DMS114 treated with DMSO at 0.1 percent for 48 hours (cell line): ENCODE measurements around the gene AGPAT2.

Experiments used
- DNase-seq: peaks from one replicate; lab custom pipeline; 2025; ENCODE audit not compliant: unreplicated experiment; lab: John Stamatoyannopoulos, UW

AGPAT2 gene

GRCh38 chr9:136686794-136687711, at the start of gene AGPAT2:
AGPAT2 (minus strand) TSS chr9:136687457; CDS start chr9:136687357, 100 bp downstream.
- peak; percentile 41 for DNase-seq

DNA sequence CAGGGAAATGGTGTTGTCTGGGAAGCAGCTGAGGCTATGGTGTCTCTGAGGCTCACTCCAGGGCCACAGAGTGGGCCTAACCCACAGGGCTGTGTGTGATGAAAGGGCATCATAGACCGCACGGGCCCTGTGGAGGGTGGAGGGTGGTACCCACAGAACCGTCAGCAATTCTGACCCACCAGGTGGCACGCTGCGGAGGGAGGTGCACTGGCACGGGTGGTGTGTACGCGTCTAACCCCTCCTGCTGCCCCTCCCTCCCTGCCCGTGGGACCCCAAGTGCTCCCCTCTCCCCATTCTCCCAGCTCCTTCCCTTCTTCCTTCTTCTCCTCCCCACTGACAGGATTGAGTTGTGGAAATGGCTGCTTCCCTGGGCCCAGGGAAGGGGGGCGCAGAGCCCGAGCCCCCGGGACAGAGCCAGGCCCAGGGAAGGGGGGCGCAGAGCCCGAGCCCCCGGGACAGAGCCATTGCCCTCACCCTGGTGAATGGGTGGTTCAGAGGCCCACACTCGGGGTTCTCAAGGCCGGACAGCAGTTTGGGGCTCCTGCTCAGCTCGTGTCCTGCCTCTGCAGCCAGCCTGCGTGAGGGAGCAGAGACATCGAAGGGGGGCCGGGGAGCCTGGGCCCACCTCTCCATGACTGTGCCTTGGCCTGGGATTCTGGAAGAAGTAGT, 48.7 kb upstream of the AGPAT2 start:
- no peak for DNase-seq

DNA sequence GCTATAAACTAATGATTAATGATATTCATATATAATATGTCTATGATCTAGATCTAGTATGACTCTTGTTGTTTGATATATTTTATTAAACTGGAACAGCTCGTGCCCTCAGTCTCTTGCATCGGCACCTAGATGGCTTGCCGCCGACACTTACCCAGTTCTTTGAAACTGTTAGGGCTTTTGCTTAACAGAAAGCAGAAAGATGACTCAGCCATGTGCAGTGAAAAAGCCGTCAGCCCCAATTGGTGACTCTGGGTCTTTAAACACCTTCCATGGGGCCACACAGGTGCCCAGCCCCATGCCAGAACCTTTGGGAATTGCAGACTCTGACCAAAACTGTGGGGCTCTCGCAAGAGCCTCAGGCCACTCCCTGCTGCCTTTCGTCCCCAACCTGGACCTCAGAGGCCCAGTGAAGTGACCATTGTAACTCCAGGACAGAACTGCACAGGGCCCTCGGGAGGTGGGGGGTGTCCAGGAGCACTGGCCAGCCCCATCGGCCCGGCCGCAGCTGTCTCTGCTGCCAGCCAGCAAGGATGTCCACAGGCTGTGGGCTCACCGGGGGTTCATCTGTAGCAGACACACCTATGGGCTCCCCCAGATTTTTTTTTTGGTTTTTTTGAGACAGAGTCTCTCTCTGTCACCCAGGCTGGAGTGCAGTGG, 47.7 kb upstream of the AGPAT2 start:
- no peak for DNase-seq

GRCh38 chr9:136733611-136734010, 46.4 kb upstream of the AGPAT2 start:
- DNase-seq, result no peak

DNA sequence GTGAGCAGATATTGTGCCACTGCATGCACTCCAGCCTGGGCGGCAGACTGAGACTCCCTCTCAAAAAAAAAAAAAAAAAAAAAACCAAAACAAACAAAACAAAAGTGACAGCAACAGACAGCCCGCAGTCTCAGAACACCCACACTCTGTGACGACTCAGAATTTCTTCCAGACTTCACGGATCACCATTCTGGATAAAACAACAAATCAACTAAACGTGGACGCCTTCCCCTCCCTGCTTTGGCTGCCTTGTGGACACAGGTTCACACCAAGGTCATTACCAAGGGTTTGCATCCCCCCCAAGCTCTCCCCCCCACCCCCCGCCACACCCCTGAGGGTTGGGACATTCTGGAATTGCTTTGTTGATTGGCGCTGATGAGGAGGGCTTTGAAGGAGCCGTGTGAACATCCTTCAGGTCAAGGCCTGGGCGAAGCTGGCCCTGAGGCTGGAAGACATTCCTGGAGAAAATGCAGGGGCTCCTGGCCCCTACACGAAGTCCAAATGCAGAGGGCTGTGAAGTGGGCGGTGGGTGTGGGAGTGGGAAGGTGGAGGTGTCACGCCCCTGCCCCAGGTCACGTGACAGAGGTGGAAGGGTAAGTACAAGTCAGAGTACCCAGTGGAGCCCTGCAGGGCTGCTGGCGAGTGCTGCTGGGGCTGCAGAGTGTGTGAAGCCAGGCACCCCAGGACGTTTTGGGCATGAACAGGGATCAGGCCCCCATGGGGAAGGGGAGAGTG, 45.4 kb upstream of the AGPAT2 start:
- DNase-seq, result no peak

DNA sequence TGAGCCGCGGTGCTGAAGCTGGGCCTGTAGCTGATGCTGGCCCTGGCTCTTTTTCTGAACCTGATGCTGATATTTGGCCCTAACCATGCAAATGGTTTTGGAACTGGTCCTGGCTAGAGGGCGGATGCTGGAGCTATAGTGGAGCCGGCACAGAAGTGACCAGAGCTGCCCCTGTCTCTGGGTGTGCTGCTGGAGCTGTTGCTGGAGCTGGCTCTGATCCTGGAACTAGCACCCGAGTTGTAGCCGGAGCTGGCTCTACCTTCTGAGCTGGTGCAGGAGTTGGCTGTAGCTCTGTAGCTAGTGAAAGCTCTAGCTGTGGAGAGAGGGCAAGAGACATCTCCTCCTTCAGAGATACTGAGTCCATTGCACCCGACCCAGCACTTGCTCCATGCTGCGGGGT, 42.7 kb upstream of the AGPAT2 start:
- DNase-seq, result no peak

GRCh38 chr9:136729144-136729543, 41.9 kb upstream of the AGPAT2 start:
- DNase-seq, result no peak

- no peak for DNase-seq
These were observed 41.4 kb upstream of the AGPAT2 start for GRCh38 chr9:136728548-136729123.

- peak; percentile 52 for DNase-seq
These were observed 40.9 kb upstream of the AGPAT2 start for GRCh38 chr9:136728080-136728547.

DNA sequence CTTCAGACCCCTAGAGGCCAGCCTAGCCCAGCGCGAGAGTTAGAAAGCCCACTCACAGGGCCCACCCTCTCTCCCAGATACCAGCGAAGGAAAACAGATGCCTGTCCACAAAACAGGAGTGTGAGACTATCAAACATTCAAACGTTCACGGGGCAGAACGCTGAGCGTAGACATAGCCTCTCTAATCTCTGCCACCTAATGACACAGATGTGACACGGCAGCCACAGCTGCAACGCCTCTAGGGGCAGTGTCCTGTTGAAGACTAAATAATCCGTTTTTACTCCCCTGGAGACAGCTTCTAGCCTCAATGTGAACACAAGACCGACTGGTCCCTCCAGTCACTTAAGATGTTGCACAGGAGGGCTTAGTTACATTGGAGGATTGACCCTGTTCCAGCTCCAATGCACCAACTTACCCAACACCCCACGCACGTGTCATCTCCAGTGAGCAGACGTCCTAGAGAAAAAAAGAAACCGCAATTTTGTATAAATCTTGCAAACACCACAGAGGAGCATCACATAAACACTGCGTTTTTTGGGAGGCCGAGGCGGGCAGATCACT, 39.5 kb upstream of the AGPAT2 start:
- no peak for DNase-seq

- DNase-seq, result no peak
These were observed 38.9 kb upstream of the AGPAT2 start for GRCh38 chr9:136726118-136726517.

- no peak for DNase-seq
These were observed 38.4 kb upstream of the AGPAT2 start for GRCh38 chr9:136725612-136726011.

DNA sequence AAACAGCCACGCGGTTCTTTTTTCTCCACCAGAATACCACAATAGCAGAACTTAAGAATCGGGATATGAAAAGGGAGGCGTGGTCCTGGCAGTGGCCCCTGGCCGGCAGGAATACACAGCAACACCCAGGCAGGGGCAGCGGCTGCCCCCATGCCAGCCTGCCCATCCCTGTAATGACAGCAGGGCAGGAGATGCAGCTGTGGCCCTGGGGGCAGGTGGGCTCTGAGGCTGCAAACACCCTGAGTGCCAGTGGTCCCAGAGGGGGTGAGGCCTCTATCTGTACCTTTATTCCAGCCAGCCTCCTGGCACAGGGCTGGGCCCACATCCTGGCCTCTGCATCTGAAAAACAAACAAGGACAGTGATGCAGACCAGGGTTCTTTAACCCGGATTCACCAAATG, 37.5 kb upstream of the AGPAT2 start:
- no peak for DNase-seq

DNA sequence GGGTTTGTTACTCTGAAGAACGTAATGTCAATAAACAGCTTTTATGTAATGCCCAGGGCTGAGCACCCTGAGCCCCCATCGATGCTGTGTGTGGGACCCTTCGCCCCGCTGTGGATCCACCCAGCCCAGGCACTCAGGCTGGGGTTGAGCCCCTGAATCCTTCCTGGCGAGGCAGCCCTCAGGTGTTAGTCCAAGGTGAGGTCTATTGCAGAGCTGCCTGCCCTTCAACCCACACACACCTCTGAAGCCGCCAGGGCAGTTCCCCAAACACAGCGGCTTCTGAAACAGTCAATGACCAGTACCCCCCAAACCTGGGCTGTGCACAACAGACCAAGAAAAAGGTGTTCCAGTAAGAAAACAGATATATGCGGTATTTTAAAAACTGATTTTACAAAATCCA, 36.7 kb upstream of the AGPAT2 start:
- DNase-seq, result no peak

GRCh38 chr9:136723362-136723976, 36.2 kb upstream of the AGPAT2 start:
- DNase-seq, result peak; percentile 6

DNA sequence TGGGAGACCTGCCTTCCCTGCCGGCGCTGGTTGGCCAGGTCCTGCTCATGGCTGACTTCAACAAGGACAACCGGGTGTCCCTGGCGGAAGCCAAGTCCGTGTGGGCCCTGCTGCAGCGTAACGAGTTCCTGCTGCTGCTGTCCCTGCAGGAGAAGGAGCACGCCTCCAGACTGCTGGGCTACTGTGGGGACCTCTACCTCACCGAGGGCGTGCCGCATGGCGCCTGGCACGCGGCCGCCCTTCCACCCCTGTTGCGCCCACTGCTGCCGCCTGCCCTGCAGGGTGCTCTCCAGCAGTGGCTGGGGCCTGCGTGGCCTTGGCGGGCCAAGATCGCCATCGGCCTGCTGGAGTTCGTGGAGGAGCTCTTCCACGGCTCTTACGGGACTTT, 35.7 kb upstream of the AGPAT2 start:
- no peak for DNase-seq

- DNase-seq, result no peak
These were observed 35.1 kb upstream of the AGPAT2 start for GRCh38 chr9:136722093-136722968.

GRCh38 chr9:136721339-136722092, 34.3 kb upstream of the AGPAT2 start:
- no peak for DNase-seq
